Ramos (cell line): ENCODE measurements around the gene FAH.

Experiments used
- in situ Hi-C: fragments of 300-500 bp; cut with MboI; formaldehyde crosslinking; loops from one replicate; pipeline ENCODE4 v1.14.3; 2022; ENCODE audit warnings: low sequenced_read_pairs; ENCODE audit not compliant: unreplicated experiment

FAH gene

DNA sequence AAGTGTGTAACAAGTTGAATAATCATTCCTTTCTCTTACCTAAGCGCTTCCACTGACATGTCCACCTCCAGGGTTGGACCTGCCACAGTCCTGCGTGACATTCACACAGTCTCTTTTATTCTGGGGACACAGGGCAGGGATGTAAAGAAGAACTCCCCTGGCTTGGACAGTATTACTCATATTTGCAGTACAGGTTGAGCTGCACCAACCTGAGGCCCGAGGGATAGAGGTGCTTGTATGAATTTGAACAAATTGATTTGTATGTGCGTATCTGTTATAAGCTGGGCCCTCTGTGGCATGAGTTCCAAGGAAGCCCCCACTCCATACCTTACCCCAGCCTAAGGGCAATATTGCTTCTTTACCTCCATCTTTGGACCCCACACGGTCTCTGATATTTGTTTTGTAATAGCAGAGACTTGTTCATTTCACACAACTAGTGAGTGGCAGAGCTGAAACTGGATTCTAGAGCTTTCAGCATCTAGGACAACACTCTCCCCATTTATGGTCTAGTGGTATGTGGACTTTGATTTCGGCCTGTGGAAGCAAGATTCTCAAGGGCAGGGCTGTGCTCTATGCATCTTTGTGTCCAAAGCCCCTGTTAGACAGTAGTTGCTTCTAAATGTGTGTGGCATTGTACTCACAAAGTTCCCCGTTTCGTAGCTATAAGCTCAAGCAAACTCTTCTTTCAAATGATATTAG, 39.2 kb downstream of the FAH start:
- in situ Hi-C loops: no loop called here

DNA sequence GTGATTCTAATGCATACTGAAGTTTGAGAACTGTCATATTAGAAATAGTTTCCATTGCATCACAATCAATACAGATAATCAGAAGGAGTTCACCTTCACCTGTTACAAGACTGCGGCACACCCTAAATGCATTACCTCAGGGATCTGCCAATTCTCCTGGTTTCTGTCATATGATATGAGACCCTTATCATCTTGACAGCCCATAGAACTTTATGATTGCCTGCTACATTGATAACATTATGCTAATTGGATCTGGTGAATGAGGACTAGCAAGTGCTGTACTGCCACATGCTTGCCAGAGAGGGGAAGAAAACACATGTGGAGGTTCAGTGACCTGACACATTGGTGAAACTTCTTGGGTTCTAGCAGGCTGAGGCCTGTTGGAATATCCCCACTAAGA, 41.4 kb downstream of the FAH start:
- in situ Hi-C loops: no loop called here

DNA sequence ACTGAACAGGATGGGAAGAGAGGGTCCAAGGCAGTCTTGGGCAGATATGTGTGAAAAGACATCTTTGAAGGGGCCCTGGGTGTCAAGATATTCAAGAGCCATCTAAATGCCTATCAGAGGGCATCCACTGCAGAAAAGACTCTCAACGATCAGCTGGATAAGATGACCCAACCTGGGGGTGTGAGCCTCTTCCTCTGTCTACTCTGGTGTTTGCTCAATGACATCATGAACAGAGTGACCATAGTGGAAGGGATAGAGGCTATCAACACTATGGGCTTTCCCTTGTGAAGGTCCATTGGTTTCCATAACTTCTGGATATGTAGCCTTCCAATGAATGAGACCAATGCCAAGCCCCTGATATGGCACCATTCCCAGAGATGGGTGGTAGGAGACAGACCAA, 42.1 kb downstream of the FAH start:
- in situ Hi-C loops: no loop called here

DNA sequence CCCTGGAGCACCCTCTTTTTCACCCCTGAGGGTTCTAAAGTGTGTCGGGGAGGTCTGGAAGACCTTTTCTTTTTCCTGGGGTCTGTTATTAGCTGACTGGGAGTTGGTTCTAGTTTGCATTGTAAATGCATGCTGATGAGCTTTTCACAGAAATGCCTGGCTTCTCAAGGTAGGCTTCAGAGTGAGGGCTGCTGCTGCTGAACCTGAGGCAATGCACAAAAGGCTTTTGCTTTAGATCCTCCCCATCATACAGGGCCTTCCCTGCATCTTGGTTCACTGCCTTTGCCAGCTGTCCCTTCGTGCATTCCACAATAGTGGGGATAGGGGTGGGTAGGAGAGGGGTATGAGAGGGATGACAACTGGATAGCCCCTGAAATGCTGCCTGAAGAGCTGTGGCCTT, 46.6 kb downstream of the FAH start:
- in situ Hi-C loops: no loop called here

DNA sequence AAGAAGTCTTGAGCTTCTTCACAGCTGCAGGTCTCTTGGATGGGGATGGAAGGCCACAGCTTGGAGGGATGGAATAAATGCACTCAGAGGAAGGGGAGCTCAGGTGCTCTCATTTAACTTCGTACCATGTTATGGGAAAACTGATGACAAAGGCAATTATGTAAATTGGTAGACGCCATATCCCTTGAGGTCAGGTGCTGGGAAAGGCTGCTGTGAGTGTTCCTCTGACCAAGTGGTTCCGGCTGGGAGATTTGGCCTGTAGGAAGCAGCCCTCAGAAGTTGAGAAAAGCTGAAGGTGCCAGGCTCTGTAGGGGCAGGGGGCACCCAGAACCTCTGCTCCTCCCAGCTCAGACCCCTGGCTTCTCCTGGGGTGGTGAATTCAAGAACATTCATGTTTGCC, 47.1 kb downstream of the FAH start:
- in situ Hi-C loops: no loop called here

DNA sequence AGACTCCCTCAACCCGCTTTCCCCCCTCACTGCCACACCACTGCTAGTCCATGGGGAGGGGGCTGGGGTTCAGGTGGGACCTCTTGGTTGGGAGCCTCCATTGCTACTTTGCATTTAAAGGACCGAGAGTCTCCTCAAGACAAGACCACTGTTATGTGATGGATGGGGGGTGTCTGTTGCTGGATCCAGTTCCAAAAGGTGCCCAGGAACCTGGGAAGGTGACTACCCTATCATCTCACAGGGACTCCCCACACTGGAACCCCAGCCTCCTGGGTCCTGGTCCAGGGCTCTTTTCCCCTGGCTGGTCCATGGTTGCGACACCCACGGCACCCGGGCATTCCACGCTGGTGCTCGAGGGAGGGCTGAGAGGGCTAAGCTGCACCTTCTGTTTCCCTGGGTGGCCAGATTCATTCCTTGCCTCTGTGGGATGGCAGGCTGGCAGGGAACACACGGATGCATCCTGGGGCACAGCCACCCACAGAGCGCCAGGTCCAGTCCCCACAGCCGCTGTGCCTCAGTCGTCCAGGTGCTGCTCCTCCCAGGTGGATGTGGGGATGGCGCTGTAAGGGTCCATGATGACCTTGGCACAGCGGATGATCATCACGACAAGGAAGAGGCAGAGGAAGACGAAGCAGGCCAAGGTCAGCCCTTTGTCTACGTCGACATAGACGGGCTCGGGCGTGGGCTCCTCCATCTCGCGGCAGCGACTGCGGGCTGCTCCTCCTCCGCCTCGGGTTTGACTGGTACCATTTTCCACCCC, 48.6 kb downstream of the FAH start:
- in situ Hi-C loops: no loop called here

DNA sequence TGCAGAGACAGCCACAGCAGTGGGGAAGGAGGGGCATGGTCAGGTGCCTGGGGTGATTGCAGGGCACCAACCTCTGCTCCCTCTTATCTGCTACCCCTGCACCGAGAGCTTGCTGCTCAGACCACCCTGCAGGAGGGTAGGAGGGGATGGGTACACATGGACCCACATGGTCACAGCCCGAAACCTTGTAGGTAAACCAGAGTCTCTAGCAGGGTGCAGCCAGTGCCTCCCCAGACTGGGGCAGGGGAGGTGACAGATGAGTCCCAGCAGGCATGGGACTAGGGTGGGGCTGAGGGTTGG, 49.2 kb downstream of the FAH start:
- in situ Hi-C loops: no loop called here

DNA sequence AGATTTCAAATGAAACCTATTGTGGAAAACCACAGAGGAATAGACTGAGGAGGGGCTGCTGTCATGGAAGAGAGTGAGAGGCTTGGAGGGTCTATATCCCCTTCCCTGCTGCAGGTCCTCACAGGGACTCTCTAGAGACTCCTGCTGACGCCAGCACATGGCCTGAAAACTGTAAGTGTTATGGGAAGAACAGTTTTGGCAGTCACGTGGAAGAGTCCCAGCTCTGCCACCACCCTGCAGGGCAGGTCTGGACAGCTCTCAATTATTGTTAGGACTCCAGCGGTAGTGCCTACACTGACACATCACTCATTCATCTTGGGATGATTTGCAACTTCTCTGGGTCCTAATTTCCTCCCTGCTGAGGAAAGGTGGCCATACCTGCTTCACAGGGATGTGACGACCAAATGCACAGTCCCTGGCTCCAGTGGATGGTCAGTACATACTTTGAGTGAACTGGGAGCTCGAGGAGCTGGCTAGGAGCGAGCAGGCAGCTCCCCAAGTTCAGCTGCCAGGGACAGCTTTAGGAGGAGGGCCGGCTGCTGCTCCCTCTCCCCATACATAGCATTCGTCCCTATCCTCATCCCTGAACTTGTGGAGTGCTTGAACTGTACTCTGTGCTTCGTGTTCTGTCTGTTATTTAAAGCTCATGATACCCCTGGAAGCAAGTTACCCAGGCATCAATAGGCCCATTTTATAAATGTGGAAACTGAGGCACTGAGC, 50.0 kb downstream of the FAH start:
- in situ Hi-C loops: no loop called here

DNA sequence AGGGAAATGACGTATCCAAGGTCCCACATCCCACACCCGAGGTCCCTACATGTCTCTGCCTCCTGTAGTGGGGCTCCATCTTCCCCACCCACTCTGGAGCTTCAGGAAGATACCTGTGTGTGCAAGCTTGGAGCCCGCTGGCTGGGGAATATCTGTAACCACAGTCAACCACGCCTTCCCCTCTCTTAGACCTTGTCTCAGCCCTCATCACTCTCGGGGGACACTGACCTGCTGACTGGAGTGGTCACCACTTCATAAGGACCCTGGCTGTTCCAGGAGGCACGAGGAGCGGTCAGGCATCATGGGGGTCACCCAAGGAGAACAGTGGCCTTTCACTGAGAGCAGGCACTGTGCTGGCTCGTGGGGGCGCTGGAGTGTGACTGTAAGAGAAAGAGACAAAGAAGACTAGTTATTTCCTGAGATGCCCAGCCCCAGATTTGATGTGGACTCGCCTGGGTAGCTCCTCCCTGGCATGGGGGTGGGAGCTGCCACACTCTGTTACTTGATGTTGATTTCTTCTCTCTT, 50.6 kb downstream of the FAH start:
- in situ Hi-C loops: no loop called here

DNA sequence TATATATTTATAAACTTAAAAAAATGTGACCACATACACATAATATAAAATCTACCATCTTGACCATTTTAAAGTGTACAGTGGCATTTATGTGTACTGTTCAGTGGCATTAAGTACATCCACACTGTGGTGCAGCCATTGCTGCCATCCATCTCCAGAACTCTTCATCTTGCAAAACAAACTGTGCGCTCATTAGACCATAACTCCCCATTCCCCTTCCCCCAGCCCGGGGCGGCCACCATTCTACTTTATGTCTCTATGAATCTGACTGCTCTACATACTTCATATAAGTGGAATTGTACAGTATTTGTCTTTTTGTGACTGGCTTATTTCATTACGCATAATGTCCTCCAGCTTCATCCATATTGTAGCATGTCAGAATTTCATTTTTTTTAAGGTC, 51.4 kb downstream of the FAH start:
- in situ Hi-C loops: no loop called here

DNA sequence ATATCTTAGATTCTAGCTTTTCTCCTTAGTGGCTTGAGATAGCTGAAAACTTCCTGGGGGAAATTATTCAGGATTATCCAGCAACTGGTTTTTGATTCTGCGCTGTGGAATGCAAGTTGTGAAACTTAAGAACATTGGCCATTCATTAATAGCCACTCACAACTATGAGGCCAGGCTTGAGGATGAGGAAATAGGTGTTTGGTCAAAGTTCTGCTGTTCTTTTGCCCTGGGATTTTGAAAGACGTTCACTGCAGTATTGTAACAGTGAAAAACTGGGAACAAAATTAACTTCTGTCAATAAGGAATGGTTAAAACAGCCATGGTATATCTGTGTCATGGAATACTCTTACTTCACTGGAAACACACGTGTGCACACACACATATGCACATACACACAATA, 55.1 kb downstream of the FAH start:
- in situ Hi-C loops: no loop called here

DNA sequence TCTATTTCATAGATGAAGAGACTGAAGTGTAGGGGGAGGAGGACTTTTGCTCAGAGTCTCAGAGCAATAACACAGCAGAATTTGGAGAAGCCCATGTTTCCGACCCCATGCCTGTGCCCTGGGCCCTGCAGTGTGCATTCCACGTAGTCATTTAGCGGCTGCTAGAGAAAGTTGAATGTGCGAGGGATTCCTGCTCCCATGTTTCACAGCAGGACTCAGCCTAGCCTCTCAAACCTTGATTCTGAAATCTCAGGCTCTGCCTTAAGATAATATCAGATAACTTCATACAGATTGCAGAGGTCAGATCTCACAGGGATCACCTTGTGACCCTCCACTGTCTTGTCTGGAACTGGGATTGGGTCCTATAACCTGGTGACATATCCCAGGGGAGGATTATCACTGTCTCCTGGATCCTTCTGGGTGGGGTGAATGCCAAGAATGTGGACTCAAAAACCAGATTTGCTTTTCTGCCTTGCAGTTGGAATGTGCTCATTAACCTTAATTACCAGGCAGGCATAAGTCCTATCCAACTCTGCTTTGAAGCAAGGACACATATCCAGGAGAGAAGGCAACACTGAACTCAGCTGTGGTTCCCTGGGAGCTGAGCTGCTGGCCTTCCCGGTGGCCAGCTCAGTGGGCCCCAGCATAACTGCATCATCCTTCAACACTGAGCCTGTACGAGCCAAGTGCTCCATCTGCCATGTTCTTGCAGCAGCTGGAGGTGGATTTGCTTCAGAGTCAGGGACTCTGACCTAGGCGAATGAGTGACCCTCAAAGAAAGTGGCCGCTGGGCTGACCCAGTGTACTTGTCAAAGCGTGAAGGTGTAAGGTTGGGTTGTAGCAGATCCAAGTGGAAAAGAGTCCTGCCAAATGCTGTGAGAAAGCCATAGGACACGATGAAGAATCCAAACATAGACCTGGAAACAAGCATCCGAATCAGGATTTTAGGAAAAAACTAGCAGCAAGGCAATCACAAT, 56.2 kb downstream of the FAH start:
- in situ Hi-C loops: no loop called here

DNA sequence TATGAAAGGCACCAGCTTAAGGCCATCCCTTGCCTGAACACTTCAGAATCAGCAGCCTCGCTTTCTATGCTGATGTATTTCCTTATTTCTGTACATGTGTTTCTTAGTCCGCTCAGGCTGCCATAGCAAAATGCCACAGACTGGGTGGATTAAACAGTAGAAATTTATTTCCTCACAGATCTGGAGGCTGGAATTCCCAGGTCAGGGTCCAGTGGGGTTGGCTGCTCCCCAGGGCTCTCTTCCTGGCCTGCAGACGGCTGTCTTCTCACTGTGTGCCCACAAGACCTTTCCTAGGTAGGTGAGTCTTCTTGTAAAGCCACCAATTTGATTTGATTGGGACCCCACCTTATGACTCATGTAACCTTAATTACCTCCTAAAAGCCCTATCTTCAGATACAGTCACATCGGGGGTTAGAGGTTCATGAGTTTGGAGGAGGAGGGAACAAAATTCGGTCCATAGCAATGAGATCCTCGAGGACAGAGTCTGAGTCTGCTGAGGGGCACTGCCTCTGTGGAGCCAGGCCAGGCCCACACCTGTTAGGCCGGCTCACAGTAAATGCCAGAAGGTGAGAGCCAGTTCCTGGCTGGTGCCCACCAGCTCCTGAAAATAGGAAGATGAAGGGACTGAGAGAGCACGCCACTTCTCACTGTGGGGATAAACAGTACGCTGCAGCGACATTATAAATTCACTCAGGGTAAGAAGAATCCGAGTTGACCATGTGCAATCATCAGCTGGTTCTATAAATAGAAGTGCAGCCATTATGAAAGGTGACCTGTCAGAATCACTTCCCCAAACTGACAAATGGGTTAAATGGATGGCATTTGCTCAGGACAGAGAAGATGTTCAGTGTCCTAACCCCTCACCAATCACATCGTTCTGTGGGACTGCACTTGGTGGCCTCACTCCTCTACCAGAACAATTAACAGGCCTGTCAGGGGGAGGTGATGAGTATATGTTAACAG, 58.1 kb downstream of the FAH start:
- in situ Hi-C loops: no loop called here

DNA sequence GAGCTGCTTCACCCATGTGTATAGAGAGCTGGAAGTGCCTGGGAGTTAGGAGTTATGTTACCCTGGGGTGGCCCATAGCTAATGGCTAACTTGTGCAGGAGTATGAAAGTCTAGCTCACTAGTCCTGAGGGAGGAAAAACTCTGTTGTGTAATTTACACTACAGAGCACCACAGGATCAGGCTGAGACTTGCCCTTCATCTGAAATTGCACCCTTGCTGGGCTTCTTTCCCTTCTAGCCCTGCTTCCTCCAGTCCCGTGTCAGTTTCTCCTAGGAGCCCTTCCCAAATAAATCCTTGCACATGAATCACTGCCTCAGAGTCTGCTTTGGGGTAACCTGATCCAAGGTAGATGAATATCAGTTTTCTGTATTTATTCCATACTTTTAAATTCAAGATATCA, 59.2 kb downstream of the FAH start:
- in situ Hi-C loops: no loop called here

DNA sequence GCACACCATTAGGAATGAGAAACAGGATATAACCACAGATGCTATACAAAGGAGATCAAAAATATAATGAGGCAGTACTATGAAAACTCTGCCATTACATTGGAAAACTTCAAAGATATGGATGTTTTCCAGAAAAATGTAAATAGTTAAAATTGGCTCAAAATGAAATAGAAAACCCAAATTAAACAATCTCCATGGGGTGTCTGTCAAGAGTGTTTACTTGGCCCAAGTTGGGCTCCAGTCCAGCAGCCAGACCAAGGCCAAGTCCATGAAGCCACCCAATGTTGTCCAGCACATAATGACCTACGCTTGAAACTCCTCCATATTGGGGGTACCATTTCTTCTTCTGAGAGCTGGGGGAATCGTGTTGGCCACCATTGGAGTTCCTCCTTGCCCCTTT, 62.1 kb downstream of the FAH start:
- in situ Hi-C loops: no loop called here

DNA sequence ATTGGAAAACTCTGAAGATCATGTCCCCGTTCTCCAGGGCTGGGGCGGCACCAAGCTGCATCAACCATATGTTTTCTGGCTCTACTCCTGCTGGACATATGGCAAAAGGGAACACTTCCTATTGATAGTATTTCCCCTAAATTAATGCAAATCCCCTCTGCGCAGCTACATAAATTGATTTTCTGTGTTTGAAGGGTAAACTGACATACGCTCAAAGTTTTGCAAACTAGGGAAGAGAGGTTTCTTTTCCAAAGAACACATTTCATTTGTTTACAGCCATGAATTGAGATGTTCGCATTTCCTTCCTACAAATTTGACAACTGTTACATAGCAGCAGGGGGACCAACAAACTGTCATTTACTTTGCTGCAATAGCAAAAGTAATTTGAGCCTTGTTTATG, 63.3 kb downstream of the FAH start:
- in situ Hi-C loops: no loop called here

DNA sequence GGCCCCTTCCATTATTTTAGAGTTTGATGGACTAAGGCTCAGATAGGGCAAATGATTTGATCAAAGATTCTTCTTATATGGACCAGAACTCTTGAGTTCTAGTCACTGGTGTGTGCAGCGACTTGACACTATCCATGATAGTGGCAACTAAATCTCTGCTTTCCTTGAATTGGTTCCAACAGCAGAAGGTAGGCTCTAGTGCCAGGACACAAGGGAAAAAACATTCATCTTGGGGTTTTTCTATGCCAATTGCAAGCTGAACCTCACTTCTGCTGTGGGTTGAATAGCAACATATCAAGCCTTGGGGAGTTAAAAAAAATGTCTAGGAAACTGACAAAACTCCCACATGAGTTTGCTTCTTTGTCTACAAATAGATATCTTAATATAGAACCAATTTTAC, 64.1 kb downstream of the FAH start:
- in situ Hi-C loops: no loop called here

DNA sequence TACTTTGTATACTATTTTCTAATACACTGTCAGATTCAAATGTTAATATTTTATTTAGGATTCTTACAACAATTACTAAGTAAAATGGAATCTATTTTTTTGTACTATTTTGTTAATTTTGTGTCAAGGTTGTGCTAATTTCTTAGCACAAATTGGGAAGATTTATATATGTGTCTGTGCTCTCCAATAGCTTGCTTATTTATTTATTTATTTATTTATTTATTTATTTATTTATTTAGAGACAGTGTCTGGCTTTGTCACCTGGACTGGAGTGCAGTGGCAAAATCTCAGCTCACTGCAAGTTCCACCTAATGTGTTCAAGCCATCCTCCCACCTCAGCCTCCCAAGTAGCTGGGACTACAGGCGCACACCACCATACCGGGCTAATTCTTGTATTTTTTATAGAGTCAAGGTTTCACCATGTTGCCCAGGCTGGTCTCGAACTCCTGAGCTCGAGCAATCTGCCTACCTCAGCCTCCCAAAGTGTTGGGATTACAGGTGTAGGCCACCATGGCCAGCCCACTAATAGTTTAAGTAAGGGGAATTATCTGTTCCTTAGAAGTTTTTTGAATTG, 64.6 kb downstream of the FAH start:
- in situ Hi-C loops: no loop called here

DNA sequence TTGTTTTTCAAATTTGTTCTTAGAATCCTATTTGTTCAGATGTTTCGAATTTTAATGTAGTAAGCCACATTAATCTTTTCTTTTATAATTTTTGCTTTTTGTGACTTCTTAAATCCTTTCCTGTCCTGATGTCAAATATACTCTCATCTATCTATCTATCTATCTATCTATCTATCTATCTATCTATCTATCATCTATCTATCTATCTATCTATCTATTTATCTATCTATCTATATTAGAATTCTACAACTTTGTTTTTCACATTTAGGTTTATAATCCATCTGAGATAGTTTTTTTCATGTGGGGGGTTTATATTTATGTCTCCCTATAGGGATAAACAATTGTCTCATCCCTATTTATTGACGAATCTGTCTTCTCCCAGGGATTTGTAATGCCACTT, 67.2 kb downstream of the FAH start:
- in situ Hi-C loops: no loop called here
